Activated T-helper 1 cell treated with anti-CD3 and anti-CD28 coated beads, Interleukin-12 subunit alpha, Interleukin-12 subunit beta, Interleukin-2, Interleukin-4 antibody, amounts not matched to agents 30 ng/mL and 10 ng/mL and 1 ng/mL, durations not matched to agents 14 hours and 24 hours and 36 hours (primary cell): Measurements from ENCODE around the gene ATP5MC2. TPM values are rescaled to one million over a fixed set of nuclear protein-coding genes. Genes with fewer than 3 reads are reported as not detected.
A peak's percentile ranks its signal among the peaks of the same experiment; 100 is the strongest.

ENCODE experiments used
- DNase-seq: peaks from one replicate; pipeline ENCODE4 v3.0.0; 2021; ENCODE audit warnings: low spot score
- H3K27ac Mint-ChIP-seq: one replicate; pipeline ENCODE4 v1.8.0; 2021; ENCODE audit warnings: mild to moderate bottlenecking, mixed read lengths
- H3K27me3 Mint-ChIP-seq: one replicate; pipeline ENCODE4 v1.8.0; 2022; ENCODE audit warnings: mild to moderate bottlenecking, moderate library complexity, mixed read lengths; ENCODE audit not compliant: insufficient read depth
- H3K36me3 Mint-ChIP-seq: one replicate; pipeline ENCODE4 v1.8.0; 2021; ENCODE audit warnings: low read depth, mixed read lengths
- H3K4me1 Mint-ChIP-seq: one replicate; pipeline ENCODE4 v1.8.0; 2021; ENCODE audit warnings: low read depth, mixed read lengths
- H3K4me3 Mint-ChIP-seq: one replicate; pipeline ENCODE4 v1.8.0; 2021; ENCODE audit warnings: mild to moderate bottlenecking, moderate library complexity, mixed read lengths
- H3K9me3 Mint-ChIP-seq: one replicate; pipeline ENCODE4 v1.8.0; 2021; ENCODE audit warnings: mixed read lengths
- intact Hi-C: fragments of 100-400 bp; cut with micrococcal nuclease; formaldehyde crosslinking; loops from one replicate; pipeline ENCODE4 v1.15.1; 2024
- total RNA-seq: library from RNA; stranded (reverse); gene quantifications from 2 replicates; pipeline ENCODE4 v1.2.3, GENCODE V29; 2022

Gene ATP5MC2
- total RNA-seq, 1 donor from 2014 or later: 363 TPM

DNA sequence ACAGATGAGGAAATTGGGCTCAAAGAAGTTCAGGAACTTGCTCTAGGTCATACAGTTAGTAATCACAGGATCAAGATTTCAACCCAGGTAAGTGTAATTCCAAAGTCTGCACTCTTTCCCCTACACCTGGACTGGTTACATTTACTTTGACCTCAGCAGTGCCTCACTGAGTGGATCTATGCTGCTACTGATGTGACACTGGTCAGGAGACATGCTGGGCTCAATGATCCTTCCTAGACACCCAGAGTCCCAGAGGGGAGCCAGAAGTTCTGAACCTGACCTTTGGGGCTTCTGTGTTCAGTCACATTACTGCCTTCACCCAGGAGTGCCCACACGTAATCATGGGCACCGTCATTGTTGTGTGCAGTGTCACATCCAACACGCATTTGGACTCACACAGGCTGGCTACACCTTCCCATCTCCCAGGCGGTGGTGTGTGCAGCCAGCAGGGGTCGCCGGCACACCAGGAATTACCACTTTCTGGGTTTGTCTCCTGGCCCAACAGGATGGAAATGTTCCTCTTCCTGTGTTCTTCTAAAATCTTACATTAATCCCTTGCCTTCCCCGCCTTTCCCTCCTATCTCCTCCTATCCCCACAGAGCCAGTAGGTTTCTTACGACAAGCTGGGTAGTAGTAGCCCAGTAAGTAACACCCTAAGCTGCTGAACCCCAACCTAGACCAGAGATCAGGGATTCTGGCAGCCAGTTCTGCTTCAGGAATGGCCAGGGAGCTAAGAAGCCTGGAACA, 25.8 kb upstream of the ATP5MC2 start:
- no peak overlapping the region for H3K27ac Mint-ChIP-seq

DNA sequence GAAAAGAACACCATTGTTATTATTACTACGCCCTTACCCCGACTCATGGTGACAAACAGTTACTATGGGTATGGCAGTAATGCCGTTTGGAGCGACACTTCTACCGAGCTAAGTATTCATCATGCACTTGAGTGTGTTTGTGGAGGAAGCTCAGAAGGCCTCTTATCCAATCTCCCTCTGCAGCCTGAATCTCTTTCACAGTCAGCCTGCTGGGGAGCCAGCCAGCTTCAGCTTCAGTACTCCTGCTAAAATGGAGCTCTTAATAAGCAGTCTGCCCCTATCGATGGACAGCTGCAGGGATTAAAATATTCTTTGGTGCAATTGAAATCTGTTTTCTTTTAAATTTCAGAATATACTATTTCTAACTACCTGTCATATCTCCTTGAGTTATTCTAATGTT, 24.7 kb upstream of the ATP5MC2 start:
- no peak overlapping the region for H3K27ac Mint-ChIP-seq
- DNase-seq: no peak
- no peaks in the 10 kb centered on the region for H3K36me3 Mint-ChIP-seq
- H3K4me3 Mint-ChIP-seq: no peak overlapping the region
- intact Hi-C loops: no loop called here
- H3K27me3 Mint-ChIP-seq: peaks cover 85% of the 10 kb centered on the region
- H3K4me1 Mint-ChIP-seq: peaks cover 17% of the 10 kb centered on the region
- H3K9me3 Mint-ChIP-seq: no peaks in the 10 kb centered on the region

More for the DNA sequence above, 25.8 kb upstream of the ATP5MC2 start:
- Mint-ChIP-seq H3K36me3 (no peaks in the 10 kb centered on the region), H3K4me1 (peaks cover 12% of the 10 kb centered on the region), H3K9me3 (no peaks in the 10 kb centered on the region), H3K27me3 (peaks cover 74% of the 10 kb centered on the region), H3K4me3 (no peak overlapping the region)
- intact Hi-C loops: loop anchor here (1.0 kb wide), 1 partner anchor 45 kb away; no protein-coding TSS in a partner anchor
- peak; percentile 42 for DNase-seq

GRCh38 chr12:53699678-53700025, 23.8 kb upstream of the ATP5MC2 start:
- Mint-ChIP-seq H3K36me3 (peaks cover under 1% of the 10 kb centered on the region), H3K4me3 (no peak overlapping the region), H3K27me3 (peaks cover 91% of the 10 kb centered on the region), H3K4me1 (peaks cover 24% of the 10 kb centered on the region), H3K27ac (no peak overlapping the region), H3K9me3 (no peaks in the 10 kb centered on the region)
- intact Hi-C loops: loop anchor here (10.0 kb wide), 1 partner anchor 245 kb away; no protein-coding TSS in a partner anchor
- DNase-seq: no peak

DNA sequence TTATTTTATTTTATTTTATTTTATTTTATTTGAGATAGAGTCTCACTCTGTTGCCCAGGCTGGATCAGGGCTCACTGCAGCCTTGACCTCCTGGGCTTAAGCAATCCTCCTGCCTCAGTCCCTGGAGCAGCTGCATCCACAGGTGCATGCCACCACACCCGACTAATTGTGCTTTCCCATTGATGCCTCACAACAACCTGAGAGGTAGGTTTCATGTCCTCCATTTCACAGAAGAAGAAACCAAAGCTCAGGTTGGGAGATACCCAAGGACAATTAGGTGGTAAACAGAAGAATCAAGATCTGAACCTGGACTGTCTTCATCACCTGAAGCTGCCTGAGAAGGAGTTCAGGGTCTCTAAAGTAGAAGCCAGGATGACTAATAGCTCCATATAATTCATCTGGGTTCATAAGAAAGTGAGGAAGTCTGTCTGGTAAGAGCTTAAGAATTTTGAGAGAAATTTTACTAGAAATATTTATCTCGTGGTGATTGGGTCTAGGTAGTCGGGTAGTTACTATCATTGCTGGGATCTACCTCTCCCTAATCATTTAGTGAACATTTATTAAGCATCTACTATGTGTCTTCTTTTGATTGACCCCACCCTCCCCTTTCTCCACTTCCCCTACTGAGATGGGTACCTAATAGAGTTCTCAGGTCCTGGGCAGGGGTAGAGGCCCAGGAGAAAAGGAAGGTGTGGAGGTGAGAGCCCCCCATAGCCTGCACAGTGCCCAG, 23.2 kb upstream of the ATP5MC2 start:
- DNase-seq: no peak
- peaks cover 30% of the 10 kb centered on the region for H3K4me1 Mint-ChIP-seq
- H3K27me3 Mint-ChIP-seq: peaks cover 91% of the 10 kb centered on the region
- H3K4me3 Mint-ChIP-seq: no peak overlapping the region
- no peak overlapping the region for H3K27ac Mint-ChIP-seq
- intact Hi-C loops: loop anchor here (10.0 kb wide), 1 partner anchor 246 kb away; no protein-coding TSS in a partner anchor
- H3K9me3 Mint-ChIP-seq: no peaks in the 10 kb centered on the region
- peaks cover 2% of the 10 kb centered on the region for H3K36me3 Mint-ChIP-seq

DNA sequence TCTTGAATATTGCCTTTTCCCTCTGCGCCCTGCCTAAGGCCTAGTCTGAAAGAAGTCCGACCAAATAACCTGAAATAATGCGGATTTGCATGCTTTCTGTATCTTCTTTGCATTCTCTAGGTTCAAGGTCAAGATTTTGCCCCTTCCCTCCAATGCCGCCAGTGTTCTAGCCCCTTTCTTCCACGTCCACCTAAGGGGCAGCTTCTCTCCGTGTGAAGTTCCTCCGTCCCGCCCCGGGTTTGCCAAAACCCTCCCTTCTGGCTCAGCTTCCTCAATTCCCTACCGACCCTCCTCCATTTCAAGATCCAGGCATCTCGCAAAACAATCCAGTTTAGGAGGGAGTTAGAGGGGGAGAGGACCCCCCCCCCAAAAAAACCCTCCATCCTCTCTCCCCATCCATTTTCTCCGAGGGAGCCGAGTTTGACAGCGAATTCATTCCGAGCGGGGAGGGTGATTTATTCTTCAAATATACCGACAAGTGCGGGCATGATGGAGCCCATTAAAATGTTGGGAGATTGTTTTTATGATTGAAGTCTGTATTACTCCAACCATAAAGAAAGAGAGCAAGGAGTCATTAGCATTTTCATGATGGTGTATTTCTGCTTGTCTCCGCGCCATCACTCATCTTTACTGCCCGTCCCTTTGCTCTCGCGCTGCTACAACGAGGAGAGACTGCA, 20.9 kb upstream of the ATP5MC2 start:
- H3K27me3 Mint-ChIP-seq: peaks cover 90% of the 10 kb centered on the region
- H3K4me3 Mint-ChIP-seq: no peak overlapping the region
- H3K36me3 Mint-ChIP-seq: peaks cover 2% of the 10 kb centered on the region
- no peak overlapping the region for H3K27ac Mint-ChIP-seq
- no peak for DNase-seq
- H3K9me3 Mint-ChIP-seq: no peaks in the 10 kb centered on the region
- intact Hi-C loops: loop anchor here (1.0 to 10.0 kb wide), 2 partner anchors 20 to 248 kb away; partner anchors contain the start of gene ATP5MC2
- peaks cover 27% of the 10 kb centered on the region for H3K4me1 Mint-ChIP-seq

- DNase-seq: no peak
- Mint-ChIP-seq H3K27ac (no peak overlapping the region), H3K4me1 (peaks cover 23% of the 10 kb centered on the region), H3K9me3 (no peaks in the 10 kb centered on the region), H3K4me3 (no peak overlapping the region), H3K36me3 (peaks cover 2% of the 10 kb centered on the region), H3K27me3 (peaks cover 88% of the 10 kb centered on the region)
- intact Hi-C loops: loop anchor here (1.0 to 10.0 kb wide), 2 partner anchors 20 to 249 kb away; partner anchors contain the start of gene ATP5MC2
Measured at GRCh38 chr12:53696285-53696654, 20.4 kb upstream of the ATP5MC2 start.

GRCh38 chr12:53695152-53696145, 19.6 kb upstream of the ATP5MC2 start:
- Mint-ChIP-seq H3K9me3 (no peaks in the 10 kb centered on the region), H3K27ac (peak overlapping the region; percentile 38), H3K27me3 (peaks cover 82% of the 10 kb centered on the region), H3K4me1 (peaks cover 23% of the 10 kb centered on the region), H3K4me3 (peak overlapping the region; percentile 46), H3K36me3 (peaks cover 2% of the 10 kb centered on the region)
- intact Hi-C loops: loop anchor here (1.0 to 10.0 kb wide), 2 partner anchors 19 to 249 kb away; partner anchors contain the start of gene ATP5MC2
- no peak for DNase-seq

DNA sequence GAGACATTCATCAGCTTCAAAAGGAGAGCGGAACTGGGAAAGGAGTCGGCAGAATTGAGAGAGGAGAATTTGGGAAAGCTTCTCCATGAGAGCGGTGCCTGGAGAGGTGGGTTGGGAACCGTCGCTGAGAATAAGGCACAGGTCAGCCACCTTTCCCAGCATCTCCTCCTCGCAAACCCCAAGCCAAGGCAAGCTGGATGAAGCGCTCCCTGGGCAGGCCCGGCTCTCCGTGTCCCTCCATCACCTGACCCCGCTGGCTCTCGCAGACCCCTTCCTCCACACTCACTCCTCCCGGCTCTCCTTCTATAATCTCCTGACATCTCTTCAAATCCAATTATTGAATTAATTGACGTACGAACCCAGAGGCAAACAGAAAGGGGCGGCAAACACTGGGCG, 18.9 kb upstream of the ATP5MC2 start:
- Mint-ChIP-seq H3K36me3 (peaks cover 2% of the 10 kb centered on the region), H3K27ac (peak overlapping the region; percentile 50), H3K27me3 (peaks cover 79% of the 10 kb centered on the region), H3K4me3 (peak overlapping the region; percentile 23), H3K9me3 (no peaks in the 10 kb centered on the region), H3K4me1 (peaks cover 23% of the 10 kb centered on the region)
- intact Hi-C loops: loop anchor here (10.0 kb wide), 1 partner anchor 250 kb away; no protein-coding TSS in a partner anchor
- DNase-seq: no peak

GRCh38 chr12:53688134-53688533, 12.3 kb upstream of the ATP5MC2 start:
- Mint-ChIP-seq H3K27me3 (peaks cover 37% of the 10 kb centered on the region), H3K9me3 (no peaks in the 10 kb centered on the region), H3K4me1 (no peaks in the 10 kb centered on the region), H3K27ac (no peak overlapping the region), H3K36me3 (no peaks in the 10 kb centered on the region), H3K4me3 (no peak overlapping the region)
- intact Hi-C loops: no loop called here
- DNase-seq: no peak

DNA sequence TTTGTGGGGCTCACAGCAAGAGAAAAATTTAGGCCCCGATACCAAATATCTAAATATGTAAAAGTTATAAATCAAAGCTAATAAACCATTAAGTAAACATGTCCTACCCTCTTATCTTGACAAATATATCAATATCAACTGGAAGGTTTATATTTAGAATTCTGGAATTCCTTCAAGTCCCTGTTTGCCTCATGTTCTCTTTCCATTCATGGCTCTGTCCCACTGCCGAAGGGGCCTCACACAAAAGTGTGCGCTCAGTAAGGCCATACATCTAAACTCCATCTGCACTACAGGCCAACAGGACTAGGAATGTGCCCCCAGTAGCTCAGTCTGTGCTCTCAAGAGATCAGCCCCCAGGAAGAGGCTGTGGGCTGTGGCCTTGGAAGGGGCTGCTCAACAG, 10.6 kb upstream of the ATP5MC2 start:
- Mint-ChIP-seq H3K4me1 (no peaks in the 10 kb centered on the region), H3K4me3 (no peak overlapping the region), H3K9me3 (no peaks in the 10 kb centered on the region), H3K27me3 (peaks cover 23% of the 10 kb centered on the region), H3K27ac (no peak overlapping the region), H3K36me3 (no peaks in the 10 kb centered on the region)
- intact Hi-C loops: no loop called here
- no peak for DNase-seq

- no peaks in the 10 kb centered on the region for H3K4me1 Mint-ChIP-seq
Measured at GRCh38 chr12:53684654-53685220, 8.9 kb upstream of the ATP5MC2 start.

DNA sequence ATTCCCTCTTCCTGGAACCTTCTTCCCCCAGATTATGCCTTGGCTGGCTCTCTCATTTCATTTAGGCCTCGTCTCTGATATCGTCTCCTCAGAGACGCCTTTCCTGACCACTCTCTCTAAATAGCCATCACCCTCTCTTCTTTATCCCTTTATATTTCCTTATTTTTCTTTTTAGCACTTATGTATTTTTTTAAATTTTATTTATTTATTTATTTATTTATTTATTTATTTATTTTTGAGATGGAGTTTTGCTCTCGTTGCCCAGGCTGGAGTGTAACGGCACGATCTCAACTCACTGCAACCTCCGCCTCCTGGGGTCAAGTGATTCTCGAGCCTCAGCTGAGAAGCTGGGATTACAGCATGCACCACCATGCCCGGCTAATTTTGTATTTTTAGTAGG, 8.1 kb upstream of the ATP5MC2 start:
- no peak for DNase-seq
- Mint-ChIP-seq H3K9me3 (no peaks in the 10 kb centered on the region), H3K27ac (no peak overlapping the region), H3K27me3 (peaks cover 23% of the 10 kb centered on the region), H3K4me1 (no peaks in the 10 kb centered on the region), H3K36me3 (no peaks in the 10 kb centered on the region), H3K4me3 (no peak overlapping the region)
- intact Hi-C loops: no loop called here

More at GRCh38 chr12:53684654-53685220, 8.9 kb upstream of the ATP5MC2 start:
- no peak overlapping the region for H3K4me3 Mint-ChIP-seq
- H3K36me3 Mint-ChIP-seq: no peaks in the 10 kb centered on the region
- DNase-seq: no peak
- peaks cover 19% of the 10 kb centered on the region for H3K27me3 Mint-ChIP-seq
- intact Hi-C loops: no loop called here
- H3K27ac Mint-ChIP-seq: no peak overlapping the region
- H3K9me3 Mint-ChIP-seq: no peaks in the 10 kb centered on the region
